NCI-H2029 treated with DMSO at 0.1 percent for 48 hours (cell line): Measurements from ENCODE around the gene XXYLT1.
"Not testable (repeated sequence)": the region's sequence is repeated elsewhere in the genome, so short reads cannot be mapped to it uniquely, and the experiment has no call there.

Source experiments
- DNase-seq: peaks from one replicate; lab custom pipeline; 2025; lab: John Stamatoyannopoulos, UW

The XXYLT1 gene

GRCh38 chr3:195207731-195208130, 63.2 kb downstream of the XXYLT1 start:
- DNase-seq: no peak

DNA sequence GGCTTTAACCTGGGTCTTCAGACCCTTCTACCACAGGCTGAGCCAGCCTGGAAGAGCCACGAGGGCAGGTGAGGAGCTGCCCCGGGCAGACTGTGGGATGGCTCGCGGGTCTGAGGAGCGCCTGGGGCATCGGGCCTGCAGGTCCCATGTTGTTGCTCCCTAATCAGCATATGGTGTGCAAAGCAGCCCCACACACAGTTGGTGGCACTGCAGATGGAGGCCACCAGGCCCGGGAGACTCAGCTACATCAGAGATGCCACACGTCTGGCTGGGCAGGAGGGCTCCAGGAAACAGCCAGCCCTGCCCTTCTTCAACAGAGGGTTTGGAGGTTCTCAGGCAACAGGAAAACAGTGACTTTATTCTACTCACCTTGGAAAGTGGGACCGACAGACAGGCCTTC, 63.9 kb downstream of the XXYLT1 start:
- no peak for DNase-seq

GRCh38 chr3:195204360-195205163, 66.4 kb downstream of the XXYLT1 start:
- DNase-seq: peak; percentile 51

- no peak for DNase-seq
Measured at GRCh38 chr3:195203606-195204005, 67.4 kb downstream of the XXYLT1 start.

GRCh38 chr3:195201295-195201694, 69.7 kb downstream of the XXYLT1 start:
- DNase-seq: no peak

DNA sequence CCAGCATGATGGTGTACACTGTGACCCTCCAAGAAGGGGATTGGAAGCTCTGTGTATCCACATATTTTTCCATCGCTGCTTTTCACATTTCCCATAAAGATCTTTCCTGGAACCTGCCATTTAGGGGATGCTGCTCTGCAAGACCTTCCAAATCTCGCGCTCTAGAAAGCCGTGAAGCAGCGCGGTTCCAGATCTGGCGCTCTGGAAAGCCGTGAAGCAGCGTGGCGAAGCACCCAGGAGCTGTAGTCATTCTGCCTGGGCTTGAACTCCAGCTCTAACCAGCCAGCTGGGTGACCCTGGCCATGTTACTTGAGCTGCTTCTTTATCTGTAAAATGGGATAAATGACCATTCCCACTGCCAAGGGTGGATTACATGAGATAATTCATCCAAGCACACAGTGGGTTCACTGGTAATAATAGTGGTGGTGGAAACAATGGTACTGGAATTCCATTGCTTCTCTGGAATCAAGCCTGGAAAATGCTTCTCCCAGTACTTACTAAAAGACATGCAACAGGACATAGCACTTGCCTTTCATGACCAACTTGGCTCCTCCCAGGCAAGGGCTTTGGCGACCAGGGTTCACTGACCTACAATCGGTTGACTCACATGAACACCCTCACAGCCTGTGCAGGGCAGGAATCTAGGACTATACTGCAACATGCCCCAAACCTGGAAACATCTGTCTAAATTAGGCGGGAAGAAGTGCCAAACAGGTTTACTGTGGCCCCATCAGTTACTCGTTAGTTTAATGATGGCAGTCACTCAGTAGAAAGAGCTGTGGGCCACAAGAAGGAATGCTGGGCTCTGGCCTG, 70.7 kb downstream of the XXYLT1 start:
- no peak for DNase-seq

GRCh38 chr3:195198426-195199346, 72.3 kb downstream of the XXYLT1 start:
- no peak for DNase-seq

GRCh38 chr3:195197765-195198425, 73.1 kb downstream of the XXYLT1 start:
- no peak for DNase-seq

- DNase-seq: no peak
Measured at GRCh38 chr3:195196266-195196665, 74.7 kb downstream of the XXYLT1 start.

- DNase-seq: peak; percentile 77
Measured at GRCh38 chr3:195195321-195196209, 75.4 kb downstream of the XXYLT1 start.

DNA sequence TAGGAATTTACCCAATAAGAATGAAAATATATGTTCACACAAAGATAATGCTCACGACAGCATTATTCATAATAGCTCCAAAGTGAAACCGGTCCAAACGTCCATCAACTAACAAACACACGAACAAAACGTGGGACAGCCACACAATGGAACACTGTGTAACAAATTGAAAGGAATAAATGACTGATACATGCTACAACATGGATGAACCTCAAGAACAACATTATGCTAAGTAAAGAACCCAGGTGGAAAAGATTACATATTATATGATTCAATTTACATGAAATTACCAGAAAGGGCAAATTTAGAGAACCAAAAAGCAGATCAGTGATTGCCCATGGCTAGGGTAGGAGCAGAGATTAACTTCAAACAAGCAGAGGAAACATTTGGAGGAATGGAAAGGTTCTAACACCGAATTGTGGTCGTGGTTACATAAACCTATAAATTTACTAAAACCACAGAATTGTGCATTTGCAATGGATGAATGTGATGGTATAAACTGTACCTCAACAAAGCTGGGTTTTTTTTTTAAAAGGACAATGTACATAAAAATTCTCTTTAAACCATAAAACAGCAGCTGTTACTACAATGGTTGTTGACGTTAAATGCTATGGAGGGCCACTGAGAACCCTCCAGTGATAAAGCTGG, 76.3 kb downstream of the XXYLT1 start:
- peak; percentile 90 for DNase-seq

DNA sequence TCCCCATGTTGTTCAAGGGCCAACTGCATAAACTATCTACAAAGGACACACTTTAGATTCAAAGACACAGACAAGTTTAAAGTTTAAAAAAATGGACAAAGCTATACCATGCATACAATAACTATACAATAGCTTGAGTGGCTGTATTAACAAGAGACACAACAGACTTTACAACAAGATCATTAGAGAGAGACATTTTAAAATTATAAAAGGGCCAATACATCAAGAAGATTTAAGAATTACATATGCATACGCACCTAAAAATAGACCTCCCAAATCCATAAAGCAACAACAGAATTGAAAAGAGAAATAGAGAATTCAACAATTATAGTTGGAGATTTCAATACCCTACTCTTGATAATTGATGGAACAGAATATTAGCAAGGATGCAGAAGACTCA, 79.4 kb downstream of the XXYLT1 start:
- DNase-seq: no peak

DNA sequence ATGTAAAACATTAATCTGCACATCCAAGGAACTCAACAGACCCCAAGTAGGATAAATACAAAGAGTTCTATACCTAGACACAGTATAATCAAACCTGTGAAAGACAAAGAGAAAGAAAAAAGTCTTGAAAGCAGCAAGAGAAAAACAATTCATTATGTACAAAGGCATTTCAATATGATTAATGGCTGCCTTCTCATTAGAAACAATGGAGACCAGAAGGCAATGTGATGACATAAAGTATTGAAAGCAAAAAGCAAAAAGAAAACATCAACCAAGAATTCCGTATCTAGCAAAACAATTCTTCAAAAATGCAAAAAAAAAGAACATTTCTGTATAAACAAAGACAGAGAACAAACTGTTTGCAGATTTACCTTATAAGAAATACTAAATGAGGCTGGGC, 81.1 kb downstream of the XXYLT1 start:
- DNase-seq: no peak

DNA sequence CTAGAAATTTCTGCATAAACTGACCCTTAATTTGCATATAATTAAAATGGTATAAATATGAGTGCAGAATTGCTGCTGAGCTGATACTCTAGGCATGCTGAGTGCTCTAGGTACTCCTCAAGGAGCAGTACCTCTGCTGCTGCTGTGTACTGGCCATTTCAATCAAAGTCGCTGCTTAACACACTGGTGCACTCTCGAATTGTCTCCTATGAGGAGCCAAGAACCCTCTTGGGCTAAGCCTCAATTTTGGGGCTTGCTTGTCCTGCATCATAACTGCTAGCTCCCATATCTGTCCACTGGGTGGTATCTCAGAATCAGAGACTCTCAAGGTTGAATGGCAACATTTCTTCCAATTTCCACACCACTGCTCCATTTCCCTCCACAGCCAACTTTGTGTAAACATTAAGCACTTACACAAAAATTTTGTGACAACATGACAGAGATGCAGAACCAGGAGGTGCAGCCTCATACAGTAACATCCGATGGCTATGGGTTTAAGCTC, 82.5 kb downstream of the XXYLT1 start:
- no peak for DNase-seq

DNA sequence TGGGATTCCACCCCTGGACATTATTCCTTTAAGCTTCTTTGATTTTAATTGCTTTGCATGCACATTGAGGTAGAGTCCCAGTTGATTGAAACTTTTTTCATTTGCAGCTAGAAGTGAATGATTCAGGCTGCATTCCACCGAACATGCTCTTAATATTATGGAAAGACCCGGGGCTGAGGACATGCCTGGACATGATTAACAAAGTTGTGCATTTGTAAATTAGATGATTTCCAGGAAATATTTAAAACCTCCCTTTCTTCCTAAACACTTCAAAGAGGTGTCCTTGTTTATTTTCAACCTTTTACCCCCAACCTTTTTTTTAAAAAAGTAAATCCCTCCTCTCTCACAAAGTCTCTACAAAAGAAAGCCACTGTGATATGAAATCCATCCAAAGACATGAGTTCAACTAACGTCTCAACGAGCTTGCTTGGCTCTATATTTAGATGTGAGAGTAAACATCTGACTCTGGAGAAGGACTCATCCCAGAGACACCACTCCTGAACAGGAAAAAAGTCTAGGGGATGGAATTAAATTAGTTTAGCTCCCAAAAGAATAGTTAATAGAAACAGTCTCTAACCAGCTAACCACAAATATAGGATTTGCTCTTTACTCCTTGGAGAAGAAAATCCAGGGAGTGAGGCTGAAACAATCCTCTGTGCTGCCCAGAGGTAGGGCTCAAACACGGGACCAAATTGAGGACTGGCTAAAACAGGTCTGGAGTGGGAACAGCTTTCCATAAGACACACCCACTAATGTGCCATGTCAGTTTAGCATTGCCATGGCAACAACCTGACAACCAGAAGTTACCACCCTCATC, 83.1 kb downstream of the XXYLT1 start:
- DNase-seq: no peak

DNA sequence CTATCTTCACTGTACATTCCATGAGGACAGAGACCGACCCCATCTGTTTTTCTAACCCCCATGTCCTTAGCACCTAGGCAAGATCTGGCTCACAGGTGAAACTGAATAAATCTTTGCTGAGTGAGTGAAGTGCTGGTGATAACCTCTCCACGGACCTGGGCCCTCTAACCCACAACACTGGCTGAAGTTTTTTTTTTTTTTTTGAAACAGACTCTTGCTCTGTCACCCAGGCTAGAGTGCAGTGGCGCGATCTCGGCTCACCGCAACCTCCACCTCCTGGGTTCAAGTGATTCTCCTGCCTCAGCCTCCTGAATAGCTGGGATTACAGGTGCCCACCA, 84.3 kb downstream of the XXYLT1 start:
- DNase-seq: not testable (repeated sequence)

- DNase-seq: no peak
Measured at GRCh38 chr3:195186041-195186709, 84.8 kb downstream of the XXYLT1 start.

DNA sequence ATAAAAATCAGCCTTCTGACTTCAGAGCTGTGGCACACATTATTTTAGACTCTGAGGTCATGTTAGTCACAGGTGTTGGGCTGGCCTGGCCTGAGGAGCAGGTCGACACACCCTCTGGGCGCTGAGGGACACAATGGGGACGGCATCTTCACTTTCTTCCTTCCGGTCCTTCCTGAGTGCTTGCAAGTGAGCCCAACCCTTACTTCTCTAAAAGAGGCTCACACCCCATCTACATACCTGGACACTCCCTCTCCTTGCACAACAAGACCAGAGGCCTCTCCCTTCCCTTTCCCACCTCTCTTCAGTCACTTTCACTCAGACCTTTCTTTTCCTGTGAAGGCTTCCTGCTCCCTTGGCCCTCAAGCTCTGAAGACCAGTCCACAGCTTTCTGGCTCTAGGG, 85.4 kb downstream of the XXYLT1 start:
- no peak for DNase-seq
